HAP-1 (cell line): ENCODE measurements around the gene CD151.

Source experiments
- DNase-seq, 2 experiments: peaks; one replicate each; pipeline ENCODE4 v3.0.0-alpha.2; 2016 to 2020; ENCODE audit warnings: low spot score in 2 of 2
- H3K27me3 ChIP-seq: fragments of 250-450 bp; sonication (Bioruptor Pico); 2 replicates; pipeline ENCODE4 v1.5.1; 2020; ENCODE audit warnings: low read depth, mild to moderate bottlenecking, moderate library complexity
- H3K36me3 ChIP-seq: fragments of 250-450 bp; sonication (Bioruptor Pico); replicated peaks from 2 replicates; pipeline ENCODE4 v1.5.1; 2020; ENCODE audit warnings: mild to moderate bottlenecking
- H3K4me1 ChIP-seq: fragments of 250-450 bp; sonication (Bioruptor Pico); 2 replicates; pipeline ENCODE4 v1.5.1; 2020; ENCODE audit warnings: mild to moderate bottlenecking
- H3K4me3 ChIP-seq: fragments of 250-450 bp; sonication (Bioruptor Pico); 2 replicates; pipeline ENCODE4 v1.5.1; 2020; ENCODE audit warnings: mild to moderate bottlenecking, moderate library complexity
- H3K9me3 ChIP-seq: fragments of 250-450 bp; sonication (Bioruptor Pico); 2 replicates; pipeline ENCODE4 v1.5.1; 2020; ENCODE audit warnings: mild to moderate bottlenecking, moderate library complexity
- in situ Hi-C: fragments of 300-500 bp; cut with MboI; formaldehyde crosslinking; loops from 3 replicates; pipeline ENCODE4 v1.14.3; 2020; ENCODE audit warnings: low sequenced_read_pairs, inconsistent platforms, mixed read lengths

Gene CD151

GRCh38 chr11:862696-863022, 29.9 kb downstream of the CD151 start:
- H3K36me3 ChIP-seq, result peaks cover 29% of the 10 kb centered on the region
- DNase-seq, result no peak
- H3K27me3 ChIP-seq, result no peaks in the 10 kb centered on the region
- no peak overlapping the region for H3K4me3 ChIP-seq
- no peaks in the 10 kb centered on the region for H3K9me3 ChIP-seq
- peaks cover 23% of the 10 kb centered on the region for H3K4me1 ChIP-seq
- in situ Hi-C loops, result no loop called here

DNA sequence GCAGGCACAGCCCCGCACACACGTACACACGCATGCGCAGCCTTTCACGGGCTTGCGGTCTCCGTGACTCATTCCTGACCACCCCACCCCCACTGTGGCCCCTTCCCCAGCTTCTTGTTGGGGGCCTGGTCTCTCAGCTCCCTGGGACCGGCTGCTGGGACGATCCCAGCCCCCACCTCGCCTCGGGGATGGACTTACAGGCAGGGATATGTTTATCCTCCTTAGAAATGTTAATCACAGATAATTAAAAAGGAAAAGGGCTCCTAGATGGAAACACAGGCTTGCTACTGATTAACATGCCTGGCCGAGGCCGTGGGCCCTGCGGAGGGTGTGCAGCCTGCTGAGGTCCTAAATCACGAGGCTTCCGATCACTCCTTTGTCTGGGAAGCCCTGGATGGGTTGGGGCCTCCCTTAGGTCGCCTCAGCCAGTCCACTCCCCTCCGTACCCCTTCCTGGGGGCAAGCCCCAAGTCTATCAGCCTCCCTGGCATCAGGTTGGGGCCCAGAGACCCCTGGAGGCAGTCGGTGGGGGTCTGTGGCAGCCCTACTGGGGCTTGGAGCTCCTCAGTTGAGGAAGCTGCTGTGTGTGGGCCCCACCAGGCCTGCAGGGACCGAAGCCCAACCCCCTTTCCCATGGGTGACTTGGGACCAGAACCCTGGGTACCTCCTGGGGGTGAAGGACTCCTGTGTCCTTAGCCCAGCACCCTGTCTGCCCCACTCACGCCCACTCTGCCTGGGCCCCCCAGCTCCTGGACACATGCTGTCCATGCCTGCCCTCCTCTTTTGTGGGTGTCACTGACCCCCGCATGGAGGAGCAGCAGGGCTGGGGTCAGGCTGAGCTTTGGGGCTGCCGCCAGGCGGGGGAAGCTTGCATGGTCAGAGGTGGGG, 30.5 kb downstream of the CD151 start:
- Histone ChIP-seq H3K36me3 (peaks cover 29% of the 10 kb centered on the region), H3K27me3 (no peaks in the 10 kb centered on the region), H3K9me3 (no peaks in the 10 kb centered on the region), H3K4me3 (no peak overlapping the region), H3K4me1 (peaks cover 23% of the 10 kb centered on the region)
- in situ Hi-C loops, result no loop called here
- DNase-seq, result peak; percentile 88 to 92

- DNase-seq, result no peak
- in situ Hi-C loops, result no loop called here
- Histone ChIP-seq H3K4me1 (peaks cover 23% of the 10 kb centered on the region), H3K27me3 (no peaks in the 10 kb centered on the region), H3K9me3 (no peaks in the 10 kb centered on the region), H3K4me3 (no peak overlapping the region), H3K36me3 (peaks cover 34% of the 10 kb centered on the region)
Measured at GRCh38 chr11:863910-864827, 31.4 kb downstream of the CD151 start.

DNA sequence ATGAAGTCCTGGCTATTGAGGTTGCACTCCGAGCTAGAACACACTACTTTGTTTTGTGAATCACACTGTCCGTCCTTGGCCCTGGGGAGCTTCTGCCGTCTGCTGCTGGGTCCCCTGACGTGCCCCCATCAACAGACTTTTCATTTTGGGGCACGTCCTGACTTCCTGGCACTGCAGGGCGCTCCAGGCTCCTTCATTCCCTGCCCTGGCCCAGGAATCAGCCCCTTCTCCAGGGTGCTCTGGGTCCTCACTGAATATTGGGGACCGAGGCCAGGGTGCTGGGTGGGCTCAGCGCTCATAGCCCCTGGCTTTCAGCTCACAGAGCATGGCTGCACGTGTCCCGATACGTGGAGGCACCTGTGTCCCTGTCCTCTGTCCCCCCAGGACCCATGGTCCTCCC, 32.1 kb downstream of the CD151 start:
- DNase-seq, result no peak
- Histone ChIP-seq H3K4me3 (no peak overlapping the region), H3K9me3 (no peaks in the 10 kb centered on the region), H3K4me1 (peaks cover 23% of the 10 kb centered on the region), H3K27me3 (no peaks in the 10 kb centered on the region), H3K36me3 (peaks cover 35% of the 10 kb centered on the region)
- in situ Hi-C loops, result no loop called here

DNA sequence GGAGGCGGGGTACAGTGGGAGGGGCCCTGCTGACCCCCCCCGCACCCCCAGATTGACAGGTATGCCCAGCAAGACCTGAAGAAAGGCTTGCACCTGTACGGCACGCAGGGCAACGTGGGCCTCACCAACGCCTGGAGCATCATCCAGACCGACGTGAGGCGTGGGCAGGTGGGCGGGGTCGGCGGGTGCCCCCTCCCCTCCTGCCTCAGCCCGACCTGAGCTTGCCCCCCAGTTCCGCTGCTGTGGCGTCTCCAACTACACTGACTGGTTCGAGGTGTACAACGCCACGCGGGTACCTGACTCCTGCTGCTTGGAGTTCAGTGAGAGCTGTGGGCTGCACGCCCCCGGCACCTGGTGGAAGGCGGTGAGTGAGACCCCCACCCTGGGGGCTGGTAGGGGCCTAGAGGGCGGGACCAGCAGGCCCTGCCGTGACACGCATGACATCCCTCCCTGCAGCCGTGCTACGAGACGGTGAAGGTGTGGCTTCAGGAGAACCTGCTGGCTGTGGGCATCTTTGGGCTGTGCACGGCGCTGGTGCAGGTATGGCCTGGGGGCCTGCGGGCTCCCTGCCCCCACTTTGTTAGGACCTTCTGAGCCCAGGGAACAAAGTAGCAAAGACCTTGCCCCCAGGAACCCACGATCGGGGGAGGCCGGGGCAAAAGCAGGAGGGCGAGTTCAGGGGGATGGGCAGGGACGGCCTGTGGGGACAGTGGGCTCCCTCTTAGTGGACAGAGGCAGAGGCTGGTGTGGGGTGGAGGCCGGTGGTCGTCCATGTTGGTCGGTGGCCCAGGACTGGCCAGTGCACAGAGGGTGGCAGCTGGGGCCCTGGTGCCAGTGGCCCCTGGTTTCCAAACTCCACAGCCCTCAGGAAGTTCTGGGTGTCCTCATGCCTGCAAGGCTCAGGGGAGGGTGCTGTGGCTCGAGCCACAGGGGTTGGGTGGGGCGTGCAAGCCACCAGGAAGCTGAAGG, 33.0 kb downstream of the CD151 start:
- Histone ChIP-seq H3K36me3 (peaks cover 35% of the 10 kb centered on the region), H3K27me3 (no peaks in the 10 kb centered on the region), H3K4me1 (peaks cover 23% of the 10 kb centered on the region), H3K9me3 (no peaks in the 10 kb centered on the region), H3K4me3 (no peak overlapping the region)
- in situ Hi-C loops, result no loop called here
- DNase-seq, result no peak

DNA sequence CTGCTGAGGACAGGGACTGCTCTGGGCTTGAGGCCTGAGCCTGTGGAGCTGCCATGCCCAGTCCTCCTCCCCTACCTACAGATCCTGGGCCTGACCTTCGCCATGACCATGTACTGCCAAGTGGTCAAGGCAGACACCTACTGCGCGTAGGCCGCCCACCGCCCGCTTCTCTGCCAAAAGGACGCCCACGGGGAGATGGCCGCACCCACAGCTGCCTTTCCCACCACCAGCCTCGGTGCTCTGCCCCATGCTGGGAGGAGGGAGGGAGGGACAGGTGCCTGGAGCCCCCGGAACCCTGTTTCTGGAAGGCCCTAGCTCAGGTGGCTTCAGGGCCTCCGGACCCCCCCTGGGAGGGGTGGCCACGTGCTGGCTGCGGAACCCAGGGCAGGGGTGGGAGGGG, 33.7 kb downstream of the CD151 start:
- Histone ChIP-seq H3K9me3 (no peaks in the 10 kb centered on the region), H3K4me3 (no peak overlapping the region), H3K4me1 (peaks cover 23% of the 10 kb centered on the region), H3K27me3 (no peaks in the 10 kb centered on the region), H3K36me3 (peaks cover 35% of the 10 kb centered on the region)
- no peak for DNase-seq
- in situ Hi-C loops, result no loop called here

- no peak for DNase-seq
- Histone ChIP-seq H3K27me3 (no peaks in the 10 kb centered on the region), H3K4me3 (no peak overlapping the region), H3K9me3 (no peaks in the 10 kb centered on the region), H3K36me3 (peaks cover 35% of the 10 kb centered on the region), H3K4me1 (peaks cover 12% of the 10 kb centered on the region)
- in situ Hi-C loops, result no loop called here
Measured at GRCh38 chr11:867856-868358, 35.2 kb downstream of the CD151 start.

GRCh38 chr11:868394-868793, 35.6 kb downstream of the CD151 start:
- peaks cover 7% of the 10 kb centered on the region for H3K4me1 ChIP-seq
- no peak for DNase-seq
- no peak overlapping the region for H3K4me3 ChIP-seq
- H3K36me3 ChIP-seq, result peaks cover 33% of the 10 kb centered on the region
- no peaks in the 10 kb centered on the region for H3K27me3 ChIP-seq
- in situ Hi-C loops, result no loop called here
- no peaks in the 10 kb centered on the region for H3K9me3 ChIP-seq

GRCh38 chr11:868802-869201, 36.0 kb downstream of the CD151 start:
- in situ Hi-C loops, result no loop called here
- H3K4me1 ChIP-seq, result peaks cover 3% of the 10 kb centered on the region; the same call in 1 of the 2 replicates
- H3K27me3 ChIP-seq, result no peaks in the 10 kb centered on the region
- no peaks in the 10 kb centered on the region for H3K9me3 ChIP-seq
- H3K36me3 ChIP-seq, result peaks cover 29% of the 10 kb centered on the region
- DNase-seq, result no peak
- H3K4me3 ChIP-seq, result no peak overlapping the region

DNA sequence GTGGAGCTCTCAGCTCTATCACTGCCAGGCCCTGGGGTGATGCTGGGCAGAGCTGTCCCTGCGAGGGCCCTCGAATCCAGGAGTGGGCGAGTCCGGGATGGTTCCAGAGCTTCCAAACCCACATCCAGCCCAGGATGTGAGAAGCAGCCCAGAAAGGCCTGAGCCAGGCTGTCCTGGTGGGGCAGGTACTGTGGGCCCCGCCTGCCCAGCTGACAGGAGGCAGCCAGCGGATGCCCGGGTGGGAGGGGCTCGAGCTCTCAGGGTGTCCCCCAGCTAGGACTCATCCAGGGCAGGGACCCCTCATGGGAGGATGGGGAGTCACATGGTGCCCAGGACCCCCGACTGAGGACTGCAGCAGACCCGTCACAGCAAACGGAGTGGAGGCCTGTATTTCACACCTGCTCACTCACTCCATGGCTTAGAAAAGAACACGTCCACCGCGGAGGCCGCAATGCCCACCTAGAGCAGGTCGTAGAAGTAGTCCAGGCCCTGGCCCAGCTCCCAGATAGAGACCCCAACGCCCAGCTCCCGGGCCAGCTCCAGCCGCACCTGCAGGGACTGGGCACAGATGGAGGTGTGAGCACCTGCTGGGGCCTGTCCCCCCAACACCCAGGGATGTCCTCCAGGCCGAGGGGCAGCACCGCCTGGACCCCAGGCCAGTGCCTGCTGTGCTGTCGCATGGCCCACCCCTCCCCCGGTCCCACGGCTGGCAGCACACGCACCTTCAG, 36.8 kb downstream of the CD151 start:
- Histone ChIP-seq H3K9me3 (no peaks in the 10 kb centered on the region), H3K4me3 (no peak overlapping the region), H3K4me1 (no peaks in the 10 kb centered on the region), H3K27me3 (no peaks in the 10 kb centered on the region), H3K36me3 (peaks cover 21% of the 10 kb centered on the region)
- no peak for DNase-seq
- in situ Hi-C loops, result no loop called here

DNA sequence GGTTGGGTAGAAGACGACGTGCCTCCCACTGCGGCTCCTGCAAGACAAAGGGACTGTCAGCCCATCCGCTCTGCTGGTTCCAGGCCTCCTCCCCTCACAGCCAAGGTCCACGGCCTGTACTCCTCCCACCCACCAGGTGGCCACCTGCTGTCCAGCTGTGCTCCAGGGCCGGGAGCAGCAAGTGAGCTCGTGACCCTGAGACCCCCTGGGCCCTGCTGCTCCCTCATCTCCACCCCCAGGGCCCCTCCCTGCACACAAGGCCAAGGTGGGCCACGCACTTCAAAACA, 37.3 kb downstream of the CD151 start:
- Histone ChIP-seq H3K36me3 (peaks cover 22% of the 10 kb centered on the region), H3K27me3 (no peaks in the 10 kb centered on the region), H3K4me3 (no peak overlapping the region), H3K4me1 (no peaks in the 10 kb centered on the region), H3K9me3 (no peaks in the 10 kb centered on the region)
- no peak for DNase-seq
- in situ Hi-C loops, result no loop called here

GRCh38 chr11:870418-870817, 37.7 kb downstream of the CD151 start:
- H3K4me1 ChIP-seq, result no peaks in the 10 kb centered on the region
- in situ Hi-C loops, result no loop called here
- no peaks in the 10 kb centered on the region for H3K9me3 ChIP-seq
- H3K27me3 ChIP-seq, result no peaks in the 10 kb centered on the region
- H3K36me3 ChIP-seq, result peaks cover 22% of the 10 kb centered on the region
- no peak for DNase-seq
- H3K4me3 ChIP-seq, result no peak overlapping the region

DNA sequence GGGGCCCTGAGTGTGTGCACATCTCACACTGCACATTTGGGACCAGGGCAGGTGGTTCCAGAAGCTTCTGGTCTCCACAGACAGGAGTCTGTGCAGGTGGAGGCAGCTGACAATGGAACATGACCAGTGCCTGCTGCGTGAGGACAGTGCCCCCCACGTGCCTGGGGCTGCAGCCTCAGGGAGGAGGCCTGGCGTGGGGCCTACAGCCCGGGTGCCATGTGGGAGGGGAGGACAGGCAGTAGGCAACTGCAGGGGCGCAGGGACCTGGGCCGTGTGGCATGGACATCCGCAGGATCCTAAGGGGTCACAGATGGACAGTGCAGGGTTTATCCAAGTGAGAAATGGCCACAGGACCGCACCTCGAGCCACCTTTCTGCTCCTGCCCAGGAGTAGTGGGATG, 38.7 kb downstream of the CD151 start:
- H3K9me3 ChIP-seq, result no peaks in the 10 kb centered on the region
- DNase-seq, result no peak
- no peaks in the 10 kb centered on the region for H3K4me1 ChIP-seq
- H3K4me3 ChIP-seq, result no peak overlapping the region
- in situ Hi-C loops, result no loop called here
- peaks cover 19% of the 10 kb centered on the region for H3K36me3 ChIP-seq
- H3K27me3 ChIP-seq, result no peaks in the 10 kb centered on the region
